Hematopoietic multipotent progenitor cell (in vitro differentiated cells): ENCODE data around the gene NCAPH2. TPM values are rescaled to one million over a fixed set of nuclear protein-coding genes. Genes with fewer than 3 reads are reported as not detected.

Source experiments
- DNase-seq, 3 donors: peaks; one replicate each; pipeline ENCODE4 v3.0.0-alpha.2; 2011 to 2015; ENCODE audit warnings: low read depth in 2 of 3, low spot score in 2 of 3
- total RNA-seq: library from RNA; depleted of rRNA; stranded (reverse); fragments of >200 nt; gene quantifications from one replicate; pipeline ENCODE4 v1.2.3, GENCODE V29; 2012

NCAPH2 gene
- 38.2 TPM for total RNA-seq

GRCh38 chr22:50507991-50508884, at the start of gene NCAPH2:
Gene NCAPH2 (plus strand): TSS chr22:50508224. CDS start chr22:50508338, 114 bp downstream.
- DNase-seq, result peak; percentile 98 to 99 (median 99)

GRCh38 chr22:50459016-50459415, 49.0 kb upstream of the NCAPH2 start:
- no peak for DNase-seq

DNA sequence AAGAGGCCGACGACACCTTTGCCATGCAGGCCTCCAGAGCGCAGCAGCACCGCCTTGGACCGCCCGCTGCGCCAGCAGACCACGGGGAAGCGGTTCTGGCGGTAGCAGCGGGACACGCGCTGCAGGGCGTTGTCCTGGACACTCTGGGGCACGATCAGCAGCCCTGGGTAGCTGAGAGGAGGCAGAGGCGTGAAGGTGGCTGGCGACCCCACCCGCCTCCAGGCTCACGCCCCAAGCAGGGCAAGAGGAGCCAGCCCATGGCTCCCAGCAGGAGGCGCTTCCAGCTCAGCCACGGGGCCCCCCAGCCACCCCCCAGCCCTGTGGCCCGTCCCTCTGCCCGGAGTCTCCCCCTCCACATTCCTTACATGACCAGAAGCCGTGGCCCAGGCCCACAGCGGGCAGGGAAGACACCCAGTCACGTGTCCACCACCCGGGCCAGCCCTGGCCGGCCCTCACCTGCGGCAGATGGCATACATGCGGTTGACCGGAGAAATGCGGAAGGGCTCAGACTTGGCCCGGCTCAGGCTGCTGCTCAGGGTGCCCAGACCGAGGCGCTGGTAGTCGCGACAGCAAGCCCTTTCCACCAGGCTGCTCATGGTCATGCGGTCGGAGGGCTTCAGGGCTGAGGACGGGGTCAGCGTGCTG, 48.4 kb upstream of the NCAPH2 start:
- DNase-seq, result no peak

GRCh38 chr22:50460938-50461337, 47.1 kb upstream of the NCAPH2 start:
- no peak for DNase-seq

DNA sequence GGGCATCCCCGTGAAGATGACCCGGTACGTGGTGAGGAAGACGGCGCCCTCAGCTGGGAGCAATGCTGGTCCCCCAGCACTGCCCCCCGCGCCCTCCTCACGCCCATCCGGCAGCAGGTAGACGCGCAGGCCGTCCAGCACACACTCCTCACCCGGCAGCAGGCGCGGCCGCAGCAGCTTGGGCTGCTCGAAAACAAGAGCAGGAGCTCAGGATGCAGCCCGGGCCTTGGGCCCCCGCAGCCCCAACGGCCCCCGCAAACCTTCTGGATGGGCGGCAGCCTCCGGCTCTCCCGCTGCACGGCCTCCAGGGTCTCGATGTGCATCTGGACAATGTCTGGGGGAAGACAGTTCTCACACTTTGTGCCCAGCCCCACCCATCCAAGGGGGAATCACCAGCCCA, 46.5 kb upstream of the NCAPH2 start:
- DNase-seq, result no peak

GRCh38 chr22:50461979-50462540, 46.0 kb upstream of the NCAPH2 start:
- no peak for DNase-seq

- DNase-seq, result no peak
Observed at GRCh38 chr22:50463188-50463900, 44.7 kb upstream of the NCAPH2 start.

GRCh38 chr22:50464451-50464850, 43.6 kb upstream of the NCAPH2 start:
- no peak for DNase-seq

GRCh38 chr22:50465066-50465930, 42.7 kb upstream of the NCAPH2 start:
- DNase-seq, result no peak

GRCh38 chr22:50467341-50467740, 40.7 kb upstream of the NCAPH2 start:
- no peak for DNase-seq

DNA sequence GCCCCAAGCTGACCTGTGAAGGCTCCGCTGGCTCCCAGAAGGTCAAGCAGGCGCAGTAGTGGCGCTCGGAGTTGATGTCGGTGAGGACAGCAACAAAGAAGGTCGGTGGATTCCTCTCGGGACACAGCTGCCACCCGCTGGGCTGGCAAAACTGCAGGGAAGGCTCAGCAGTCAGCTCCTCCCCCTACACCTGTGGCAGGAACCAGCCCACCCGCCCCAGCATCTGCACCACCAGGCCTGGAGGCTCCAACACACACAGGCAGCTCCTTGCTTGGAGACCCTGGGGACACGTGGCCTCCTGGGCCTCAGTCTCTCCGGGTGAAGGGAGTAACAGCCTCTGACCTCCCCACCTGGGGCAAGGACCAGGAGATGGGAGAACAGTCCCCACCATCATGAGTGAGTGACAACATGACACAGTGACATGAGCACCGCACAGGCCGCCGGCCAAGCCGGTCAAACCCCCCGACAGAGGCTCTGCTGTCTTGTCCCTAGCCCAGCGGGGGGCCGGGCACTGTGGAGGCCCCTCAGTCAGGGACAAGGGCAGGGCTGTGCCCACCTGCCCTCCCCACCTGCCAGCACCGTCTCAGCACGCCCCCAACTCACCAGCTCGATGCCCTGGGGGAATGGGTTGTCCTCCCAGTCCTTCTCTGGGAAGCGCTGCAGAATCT, 40.1 kb upstream of the NCAPH2 start:
- no peak for DNase-seq

DNA sequence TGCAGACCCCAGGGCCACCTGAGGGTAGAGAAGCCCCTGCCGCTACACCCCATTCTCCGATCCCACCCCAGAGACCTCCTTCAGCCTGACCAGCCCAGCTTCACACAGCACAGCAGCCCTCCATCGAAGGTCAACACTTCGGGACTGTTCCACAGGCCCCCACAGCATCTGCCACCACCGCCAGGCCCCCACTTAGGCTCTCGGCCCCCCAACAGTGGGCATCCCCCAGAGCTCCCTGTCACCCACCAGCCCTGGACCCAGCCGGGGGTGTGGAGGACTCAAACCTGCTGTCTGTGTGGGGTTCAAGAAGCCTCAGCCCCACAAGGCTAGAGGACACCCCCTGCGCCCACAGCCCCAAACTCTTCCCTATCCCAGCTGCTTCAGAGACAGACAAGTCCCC, 39.4 kb upstream of the NCAPH2 start:
- no peak for DNase-seq

DNA sequence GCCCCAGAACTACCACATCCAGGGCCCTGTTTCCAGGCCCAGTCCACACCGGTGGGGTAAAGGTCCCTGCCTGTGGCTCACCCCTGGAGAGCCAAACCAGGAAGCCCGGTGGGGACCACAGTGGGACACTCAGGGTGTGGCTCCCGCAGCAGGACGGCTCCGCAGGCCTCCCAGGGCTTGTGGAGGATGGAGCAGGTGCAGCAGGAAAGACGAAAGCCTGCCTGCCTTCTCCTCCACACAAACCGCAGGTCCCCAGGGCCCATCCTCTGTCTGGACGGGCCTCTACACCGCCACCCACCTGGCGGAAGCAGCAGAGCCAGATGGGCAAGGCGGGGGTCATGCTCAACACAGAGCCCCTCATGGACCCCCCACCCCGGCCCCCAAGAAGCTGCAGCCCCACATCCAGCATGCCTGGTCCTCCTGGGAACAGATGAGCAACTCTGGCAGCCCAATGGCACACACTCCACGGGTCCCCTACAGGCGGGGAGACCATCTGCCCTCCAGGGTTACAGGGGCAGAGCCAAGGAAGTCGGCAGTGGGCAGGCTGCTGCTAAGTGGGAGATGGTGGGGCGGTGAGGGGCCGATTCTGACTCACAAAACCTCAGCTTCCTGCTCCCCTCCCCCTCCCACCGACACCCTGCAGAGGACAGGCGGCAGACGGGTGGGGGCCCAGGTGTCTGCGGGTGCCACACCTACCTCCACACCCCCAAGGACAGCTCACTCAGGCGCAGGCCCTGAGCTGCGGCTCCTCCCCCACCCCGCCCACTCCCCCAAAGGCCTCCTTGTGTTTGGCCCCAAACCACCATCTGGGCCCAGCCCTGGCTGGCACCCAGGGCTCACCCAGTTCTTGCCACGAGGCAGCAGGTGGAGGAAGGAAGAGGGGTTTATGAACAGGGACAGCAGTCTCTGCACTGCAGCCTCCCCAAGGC, 38.4 kb upstream of the NCAPH2 start:
- peak; percentile 82 to 97 (median 97) for DNase-seq

DNA sequence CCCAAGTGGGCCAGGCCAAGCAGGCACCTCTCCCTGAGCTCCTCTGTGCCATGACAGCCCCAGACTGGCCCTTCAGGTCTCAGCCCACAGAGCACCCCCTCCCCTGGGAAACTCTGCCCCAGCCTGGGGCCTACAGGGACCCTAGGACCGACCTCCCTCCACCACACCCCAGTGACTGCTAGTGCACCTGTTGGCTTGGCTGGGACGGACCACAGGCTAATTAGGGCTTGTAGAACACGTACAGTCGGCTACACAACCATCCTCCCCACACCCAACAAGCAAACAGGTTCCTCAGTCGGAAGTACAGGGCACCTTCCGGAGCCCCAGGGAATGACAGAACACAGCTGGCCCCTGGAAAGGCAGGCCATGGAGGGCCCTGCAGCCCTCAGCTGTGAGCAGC, 37.5 kb upstream of the NCAPH2 start:
- no peak for DNase-seq

DNA sequence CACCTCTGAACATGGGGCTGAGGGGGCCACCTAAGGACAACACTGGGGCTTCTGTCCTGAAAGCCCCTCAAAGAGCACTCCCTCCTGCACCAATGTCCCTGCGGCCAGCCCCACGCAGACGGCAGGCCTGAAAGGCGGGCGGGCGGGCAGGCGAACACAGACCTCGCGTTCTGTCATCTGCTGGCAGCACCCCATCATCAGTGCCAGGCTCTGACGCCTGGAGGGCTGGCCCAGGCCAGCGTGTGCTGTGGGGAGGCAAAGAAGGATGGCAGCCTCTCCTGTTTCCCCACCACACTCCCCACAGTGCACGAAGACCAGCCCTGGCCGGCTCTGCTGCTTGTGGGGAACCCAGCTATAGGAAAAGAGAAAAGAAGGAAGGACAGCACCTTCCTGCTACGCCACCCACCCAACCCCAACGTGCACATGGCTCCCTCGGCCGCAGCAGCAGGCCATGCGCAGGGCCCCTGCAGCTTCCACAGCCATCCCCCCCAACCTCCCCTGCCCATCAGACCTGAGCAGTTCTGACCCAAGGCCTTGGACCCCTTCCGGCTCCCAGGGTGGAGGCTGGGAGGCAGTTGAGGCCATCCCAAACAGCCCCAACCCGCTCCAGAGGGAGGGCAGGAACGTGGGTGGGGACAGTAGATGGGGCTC, 36.7 kb upstream of the NCAPH2 start:
- no peak for DNase-seq

DNA sequence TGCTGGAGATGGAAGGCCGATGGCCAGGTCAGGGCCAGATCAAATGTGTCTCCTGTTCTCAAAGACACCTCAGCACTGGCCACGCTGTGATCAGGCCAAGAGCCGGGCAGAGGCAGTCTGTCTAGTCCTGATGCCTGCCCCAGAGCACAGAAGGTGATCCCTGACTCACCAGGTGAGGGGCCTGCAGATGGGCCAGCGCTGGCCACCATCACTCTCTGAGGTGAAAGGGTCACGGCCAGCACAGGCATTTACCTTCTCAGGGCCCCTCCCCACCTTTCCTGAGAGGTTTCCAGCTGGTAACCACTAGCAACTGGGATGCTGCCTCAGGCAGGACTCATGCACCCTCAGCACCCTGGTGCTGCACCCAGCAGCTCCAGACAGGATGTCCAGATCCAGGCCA, 36.1 kb upstream of the NCAPH2 start:
- DNase-seq, result no peak

GRCh38 chr22:50473088-50473487, 34.9 kb upstream of the NCAPH2 start:
- DNase-seq, result peak in 1 of 3 donors; percentile 52
